NCI-H2107 treated with DMSO at 0.1 percent for 48 hours (cell line): ENCODE measurements around the gene MRPS12.
"Not testable (repeated sequence)": the region's sequence is repeated elsewhere in the genome, so short reads cannot be mapped to it uniquely, and the experiment has no call there.

Source experiments
- DNase-seq: peaks from one replicate; lab custom pipeline; 2025; ENCODE audit not compliant: unreplicated experiment; lab: John Stamatoyannopoulos, UW

Gene MRPS12

GRCh38 chr19:38933544-38933943 is 2.8 kb downstream of the MRPS12 start:
- no peak for DNase-seq

DNA sequence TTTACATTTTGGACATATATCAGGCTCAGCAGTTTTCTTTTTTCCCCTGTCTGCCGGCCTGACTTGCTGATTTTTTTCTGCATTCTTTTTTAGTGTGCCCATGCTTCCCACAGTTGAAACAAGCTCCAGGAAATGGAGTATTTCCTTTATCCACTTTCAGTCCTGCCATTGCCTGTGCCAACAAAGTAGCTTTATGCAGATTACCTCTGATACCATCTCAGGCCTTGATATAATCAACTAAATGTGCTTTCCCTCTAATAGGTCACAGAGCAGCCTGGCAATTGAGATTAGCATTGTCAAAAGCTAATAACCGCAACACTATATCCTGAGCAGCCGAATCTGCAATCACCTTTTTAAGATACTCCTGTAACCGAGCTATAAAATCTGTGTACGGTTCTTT is 9.2 kb downstream of the MRPS12 start:
- DNase-seq = no peak

DNA sequence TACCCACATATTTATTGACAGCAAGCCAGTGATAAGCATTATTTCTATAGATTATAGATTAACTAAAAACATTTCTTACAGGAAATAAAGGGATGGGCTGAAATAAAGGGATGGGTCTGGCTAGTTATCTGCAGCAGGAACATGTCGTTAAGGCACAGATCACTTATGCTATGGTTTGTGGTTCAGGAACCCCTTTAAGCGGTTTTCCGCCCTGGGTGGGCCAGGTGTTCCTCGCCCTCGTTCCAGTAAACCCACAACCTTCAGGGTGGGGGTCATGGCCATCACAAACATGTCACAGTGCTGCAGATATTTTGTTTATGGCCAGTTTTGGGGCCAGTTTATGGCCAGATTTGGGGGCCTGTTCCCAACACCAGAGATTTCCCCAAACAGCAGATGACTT is 10.7 kb downstream of the MRPS12 start:
- not testable (repeated sequence) for DNase-seq

GRCh38 chr19:38941979-38942378 is 11.2 kb downstream of the MRPS12 start:
- no peak for DNase-seq

DNA sequence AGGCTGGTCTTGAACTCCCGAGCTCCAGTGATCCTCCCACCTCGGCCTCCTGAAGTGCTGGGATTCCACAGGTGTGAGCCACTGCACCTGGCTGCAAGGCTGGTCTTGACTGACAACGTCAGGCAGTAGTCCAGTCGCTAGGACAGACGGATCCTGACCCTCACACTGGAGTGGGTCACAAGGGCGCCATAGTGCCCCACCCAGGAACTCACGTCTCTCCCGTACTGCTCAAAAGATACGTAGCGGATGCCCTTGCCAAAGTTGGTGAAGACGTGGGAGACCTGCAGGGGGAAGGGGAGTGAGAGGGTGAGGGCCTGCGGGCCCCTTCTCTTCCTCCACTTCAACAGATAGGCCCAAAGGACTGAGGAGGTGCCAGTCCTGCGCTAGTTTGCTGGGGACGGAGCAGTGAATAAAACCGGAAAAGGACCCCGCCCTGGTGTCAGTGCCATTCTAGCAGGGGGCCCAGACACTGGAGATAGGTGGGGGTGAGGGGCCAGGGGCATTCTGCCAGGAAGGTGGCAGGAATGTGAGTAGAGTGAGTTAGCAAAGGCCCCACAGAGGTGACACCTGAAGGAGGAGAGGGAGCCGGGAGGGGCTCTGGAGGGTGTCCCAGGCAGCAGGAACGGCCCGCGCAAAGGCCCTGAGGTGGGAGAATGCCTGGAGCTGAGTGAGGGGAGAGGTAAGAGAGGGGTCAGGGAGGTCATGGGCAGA is 11.9 kb downstream of the MRPS12 start:
- no peak for DNase-seq

- no peak for DNase-seq
Measured at GRCh38 chr19:38944981-38945506, 14.3 kb downstream of the MRPS12 start.

GRCh38 chr19:38945562-38946228 is 15.0 kb downstream of the MRPS12 start:
- no peak for DNase-seq

- DNase-seq = no peak
Measured at GRCh38 chr19:38946229-38947010, 15.7 kb downstream of the MRPS12 start.

DNA sequence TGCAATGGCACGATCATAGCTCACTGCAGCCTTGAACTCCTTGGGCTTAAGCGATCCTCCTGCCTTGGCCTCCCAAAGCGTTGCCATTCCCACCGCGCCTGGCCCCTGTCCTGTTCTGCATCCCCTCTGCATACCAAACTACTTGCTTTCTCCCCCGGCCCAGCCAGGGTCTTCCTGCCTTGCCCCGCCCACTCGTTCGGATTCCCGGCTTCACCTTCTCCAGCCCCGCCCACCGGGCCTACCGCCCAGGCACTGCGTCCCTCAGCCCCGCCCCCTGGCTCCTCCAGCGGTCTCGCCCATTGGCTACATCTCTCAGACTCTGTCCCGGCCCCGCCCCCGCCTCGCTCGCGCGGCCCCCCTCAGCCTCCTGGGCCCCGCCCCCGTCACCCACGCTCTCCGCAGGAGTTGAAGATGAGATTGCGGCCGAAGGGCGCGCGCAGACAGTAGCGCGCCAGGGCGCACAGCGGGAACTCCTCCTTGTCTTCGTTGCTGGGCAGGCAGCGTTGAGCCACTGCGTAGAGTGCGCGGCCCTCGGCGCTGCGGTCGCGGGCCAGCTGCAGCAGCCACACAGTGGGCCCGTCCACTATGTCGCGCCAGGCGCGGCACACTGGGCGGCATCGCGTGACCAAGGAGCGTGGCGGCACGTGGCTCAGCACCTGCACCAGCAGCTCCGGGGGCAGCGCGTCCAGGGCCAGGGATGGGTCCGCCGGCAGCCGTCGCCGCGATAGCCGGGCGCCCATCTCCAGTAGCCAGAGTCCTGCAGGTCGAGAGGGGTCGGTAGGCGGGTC is 19.0 kb downstream of the MRPS12 start:
- peak; percentile 9 for DNase-seq

GRCh38 chr19:38951187-38951586 is 20.4 kb downstream of the MRPS12 start:
- no peak for DNase-seq

GRCh38 chr19:38952395-38953165 is 21.8 kb downstream of the MRPS12 start:
- peak; percentile 60 for DNase-seq

DNA sequence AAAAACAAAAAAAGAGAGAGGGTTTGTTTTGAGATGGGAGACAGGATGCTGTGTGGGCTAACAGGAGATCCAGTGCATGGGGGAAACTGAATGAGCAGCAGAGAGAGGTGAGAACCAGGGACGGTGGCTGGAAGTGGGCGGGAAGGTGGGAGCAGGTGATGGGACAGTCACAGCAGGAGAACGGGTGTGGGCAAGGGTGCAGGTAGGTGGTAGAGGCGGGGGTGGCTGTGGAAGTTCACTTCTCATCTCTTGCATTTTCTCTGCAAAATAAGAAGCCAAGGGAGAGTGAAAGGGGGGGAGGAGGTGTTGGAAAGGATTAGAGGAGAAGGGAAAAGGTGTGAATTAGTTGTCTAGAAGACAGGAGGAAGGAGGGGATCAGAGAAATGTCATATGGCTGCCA is 22.9 kb downstream of the MRPS12 start:
- no peak for DNase-seq

- DNase-seq = no peak
Measured at GRCh38 chr19:38956264-38956663, 25.5 kb downstream of the MRPS12 start.

GRCh38 chr19:38958301-38958700 is 27.6 kb downstream of the MRPS12 start:
- DNase-seq = no peak

DNA sequence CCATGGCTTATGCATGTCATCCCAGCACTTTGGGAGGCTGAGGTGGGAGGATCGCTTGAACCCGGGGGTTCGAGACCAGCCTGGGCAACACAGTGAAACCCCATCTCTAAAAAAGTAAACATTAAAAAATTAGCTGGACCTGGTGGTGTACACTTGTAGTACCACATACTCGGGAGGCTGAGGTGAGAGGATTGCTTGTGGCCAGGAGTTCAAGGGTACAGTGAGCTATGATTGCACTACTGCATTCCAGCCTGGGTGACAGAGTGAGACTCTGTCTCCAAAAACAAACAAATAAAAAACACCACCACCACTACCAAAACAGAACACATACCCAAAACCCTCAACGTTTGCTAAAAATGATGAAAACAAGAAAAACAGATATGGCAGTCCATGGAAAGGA is 28.9 kb downstream of the MRPS12 start:
- no peak for DNase-seq

- no peak for DNase-seq
Measured at GRCh38 chr19:38964738-38965137, 34.0 kb downstream of the MRPS12 start.

DNA sequence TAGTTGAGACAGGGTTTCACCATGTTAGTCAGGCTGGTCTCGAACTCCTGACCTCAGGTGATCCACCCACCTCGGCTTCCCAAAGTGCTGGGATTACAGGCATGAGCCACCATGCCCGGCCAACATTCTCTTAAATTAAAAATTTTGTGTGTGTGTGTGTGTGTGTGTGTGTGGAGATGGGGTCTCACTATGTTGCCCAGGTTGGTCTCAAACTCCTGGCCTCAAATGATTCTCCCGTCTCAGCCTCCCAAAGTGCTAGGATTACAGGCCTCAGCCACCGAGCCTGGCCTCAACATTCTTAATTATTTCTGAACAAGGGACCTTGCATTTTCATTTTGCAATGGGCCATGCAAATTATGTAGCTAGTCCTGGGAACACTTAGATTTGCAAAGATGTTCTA is 35.4 kb downstream of the MRPS12 start:
- not testable (repeated sequence) for DNase-seq

- DNase-seq = no peak
Measured at GRCh38 chr19:38970664-38971532, 40.2 kb downstream of the MRPS12 start.

GRCh38 chr19:38971672-38972071 is 40.9 kb downstream of the MRPS12 start:
- DNase-seq = no peak
